ENCODE measurements around the gene BNC2.
A peak's percentile ranks its signal among the peaks of the same experiment; 100 is the strongest.
"Not testable (repeated sequence)": the region's sequence is repeated elsewhere in the genome, so short reads cannot be mapped to it uniquely, and the experiment has no call there.

BNC2 gene

GRCh38 chr9:16544842-16545241, 325.6 kb downstream of the BNC2 start:
- in situ Hi-C loops (cut with HindIII; ENCODE audit: low sequenced_read_pairs), result loop anchor here (10.0 kb wide), 2 partner anchors 120 to 200 kb away; no protein-coding TSS in a partner anchor
- no peak overlapping the region for H3K4me3 ChIP-seq (ENCODE audit: low read depth, low read length)
- no peak for TF ChIP-seq CTCF (IDR thresholded peaks at IDR 0.05; ENCODE audit: low read depth, low read length, missing control alignments)
- DNase-seq (ENCODE audit: low read depth), result no peak

DNA sequence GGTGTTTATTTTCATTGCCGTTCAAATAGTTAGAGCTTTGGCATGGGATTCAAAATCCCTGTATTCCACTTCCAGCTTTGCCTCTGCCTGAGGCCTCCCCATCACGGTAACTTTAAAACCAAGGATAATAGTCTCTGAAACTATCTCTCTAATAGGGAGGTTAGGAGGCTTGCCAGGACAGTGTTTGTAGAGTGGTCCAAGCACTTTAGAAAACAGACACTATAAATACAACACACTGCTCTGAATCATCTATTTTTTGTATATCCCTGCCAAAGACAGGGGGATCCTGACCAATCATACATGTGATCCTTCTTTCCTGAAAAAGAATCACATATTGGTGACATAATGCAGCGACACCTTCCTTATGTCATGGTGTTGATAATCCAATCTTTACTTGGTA, 326.8 kb downstream of the BNC2 start:
- H3K4me3 ChIP-seq (ENCODE audit: low read depth, low read length), result no peak overlapping the region
- no peak for DNase-seq (ENCODE audit: low read depth)
- in situ Hi-C loops (cut with HindIII; ENCODE audit: low sequenced_read_pairs), result loop anchor here (10.0 kb wide), 2 partner anchors 119 to 199 kb away; no protein-coding TSS in a partner anchor
- TF ChIP-seq CTCF (IDR thresholded peaks at IDR 0.05; ENCODE audit: low read depth, low read length, missing control alignments), result no peak

- in situ Hi-C loops (cut with HindIII; ENCODE audit: low sequenced_read_pairs), result loop anchor here (10.0 kb wide), 2 partner anchors 118 to 198 kb away; no protein-coding TSS in a partner anchor
- no peak for TF ChIP-seq CTCF (IDR thresholded peaks at IDR 0.05; ENCODE audit: low read depth, low read length, missing control alignments)
- DNase-seq (ENCODE audit: low read depth), result no peak
- H3K4me3 ChIP-seq (ENCODE audit: low read depth, low read length), result no peak overlapping the region
Observed at GRCh38 chr9:16543225-16543624, 327.2 kb downstream of the BNC2 start.

DNA sequence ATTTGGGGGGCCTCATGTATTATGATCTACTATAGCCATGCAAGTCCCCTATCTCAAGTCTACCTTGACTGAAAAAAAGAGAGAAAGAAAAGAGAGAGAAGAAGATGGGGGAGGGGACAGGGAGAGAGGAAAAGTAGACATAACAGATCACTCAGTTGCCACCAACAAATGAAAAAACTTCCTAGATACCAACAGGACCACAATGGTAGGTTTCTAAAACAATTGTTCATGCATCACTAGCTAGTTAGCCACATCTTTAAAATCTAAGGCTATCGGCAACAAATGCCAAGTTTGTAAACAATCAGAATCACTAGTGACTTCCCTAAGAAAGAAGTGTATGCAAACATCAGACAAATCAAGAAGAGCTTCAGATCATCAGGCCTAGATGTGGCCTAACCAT, 328.2 kb downstream of the BNC2 start:
- no peak overlapping the region for H3K4me3 ChIP-seq (ENCODE audit: low read depth, low read length)
- in situ Hi-C loops (cut with HindIII; ENCODE audit: low sequenced_read_pairs), result loop anchor here (10.0 kb wide), 2 partner anchors 117 to 197 kb away; no protein-coding TSS in a partner anchor
- TF ChIP-seq CTCF (IDR thresholded peaks at IDR 0.05; ENCODE audit: low read depth, low read length, missing control alignments), result no peak
- no peak for DNase-seq (ENCODE audit: low read depth)

- in situ Hi-C loops (cut with HindIII; ENCODE audit: low sequenced_read_pairs), result loop anchor here (10.0 kb wide), 2 partner anchors 116 to 196 kb away; no protein-coding TSS in a partner anchor
- H3K4me3 ChIP-seq (ENCODE audit: low read depth, low read length), result no peak overlapping the region
- TF ChIP-seq CTCF (IDR thresholded peaks at IDR 0.05; ENCODE audit: low read depth, low read length, missing control alignments), result no peak
- peak; percentile 49 for DNase-seq (ENCODE audit: low read depth)
Observed at GRCh38 chr9:16540743-16541613, 329.5 kb downstream of the BNC2 start.

DNA sequence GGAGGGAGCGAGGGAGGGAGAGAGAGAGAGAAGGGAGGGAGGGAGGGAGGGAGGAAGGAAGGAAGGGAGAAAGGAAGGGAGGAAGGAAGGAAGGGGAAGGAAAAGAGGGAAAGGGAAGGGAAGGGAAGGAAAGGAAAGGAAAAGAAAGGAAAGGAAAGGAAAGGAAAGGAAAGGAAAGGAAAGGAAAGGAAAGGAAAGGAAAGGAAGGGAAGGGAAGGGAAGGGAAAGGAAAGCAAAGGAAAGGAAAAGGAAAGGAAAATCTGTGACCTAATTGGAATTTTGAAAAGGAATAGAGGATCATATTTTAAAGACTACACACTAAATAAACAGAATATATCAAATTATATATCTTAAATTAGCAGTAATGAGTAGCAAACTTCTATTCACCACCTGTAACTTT, 330.8 kb downstream of the BNC2 start:
- in situ Hi-C loops (cut with HindIII; ENCODE audit: low sequenced_read_pairs), result loop anchor here (10.0 kb wide), 2 partner anchors 115 to 195 kb away; no protein-coding TSS in a partner anchor
- DNase-seq (ENCODE audit: low read depth); H3K4me3 ChIP-seq (ENCODE audit: low read depth, low read length): not testable (repeated sequence)

GRCh38 chr9:16535555-16535954, 334.9 kb downstream of the BNC2 start:
- DNase-seq (ENCODE audit: low read depth), result no peak

More at GRCh38 chr9:16535555-16535954, 334.9 kb downstream of the BNC2 start:
- no peak overlapping the region for H3K4me3 ChIP-seq (ENCODE audit: low read depth, low read length)
- in situ Hi-C loops (cut with HindIII; ENCODE audit: low sequenced_read_pairs), result no loop called here
- no peak for TF ChIP-seq CTCF (IDR thresholded peaks at IDR 0.05; ENCODE audit: low read depth, low read length, missing control alignments)
